GM23338 (cell line): Measurements from ENCODE around the gene KCNIP3.

Experiments used
- CREB1 ChIP-seq: fragments of 250-450 bp; sonication (Bioruptor Pico); IDR thresholded peaks from 2 replicates; pipeline ENCODE4 v1.5.0; 2020; ENCODE audit warnings: low read depth, mild to moderate bottlenecking, moderate library complexity
- EZH2 ChIP-seq: fragments of 200-600 bp; sonication (generic); IDR thresholded peaks from one replicate; pipeline ENCODE4 v1.8.0; 2017; ENCODE audit warnings: antibody characterized with exemption, mild to moderate bottlenecking, low read depth; ENCODE audit not compliant: unreplicated experiment
- EZH2phosphoT487 ChIP-seq: fragments of 200-600 bp; sonication (generic); IDR thresholded peaks from one replicate; pipeline ENCODE4 v1.8.1; 2018; ENCODE audit warnings: antibody characterized with exemption; ENCODE audit not compliant: unreplicated experiment
- JUNB ChIP-seq: IDR thresholded peaks from one replicate; pipeline ENCODE4 v1.6.1; 2016; ENCODE audit warnings: antibody characterized with exemption; ENCODE audit not compliant: unreplicated experiment
- POLR2AphosphoS5 ChIP-seq: IDR thresholded peaks from 2 replicates; pipeline ENCODE4 v1.6.1; 2016; ENCODE audit warnings: antibody characterized with exemption, low read depth
- STAT1 ChIP-seq: IDR thresholded peaks from one replicate; pipeline ENCODE4 v1.6.1; 2016; ENCODE audit warnings: antibody characterized with exemption; ENCODE audit not compliant: unreplicated experiment
- ZNF331 ChIP-seq: fragments of 250-450 bp; sonication (Bioruptor Pico); IDR thresholded peaks from 2 replicates; pipeline ENCODE4 v1.5.0; 2020; ENCODE audit warnings: low read depth, mild to moderate bottlenecking, moderate library complexity
- TF ChIP-seq, protein P1 (sequence below), 2 experiments: fragments of 200-600 bp in 1 of 2; sonication (generic) in 1 of 2; conservative IDR thresholded peaks; 2 replicates each; pipeline versions ENCODE4 v1.5.1 to v1.6.1; 2016 to 2017; ENCODE audit warnings: antibody characterized with exemption in 2 of 2, low read depth in 2 of 2, mild to moderate bottlenecking in 2 of 2, moderate library complexity in 1 of 2
- TF ChIP-seq, protein P2 (sequence below): IDR thresholded peaks from one replicate; pipeline ENCODE4 v1.6.1; 2018; ENCODE audit warnings: antibody characterized with exemption; ENCODE audit not compliant: unreplicated experiment
- TF ChIP-seq, protein P3 (sequence below): fragments of 250-450 bp; sonication (Bioruptor Pico); IDR thresholded peaks from 2 replicates; pipeline ENCODE4 v1.5.0; 2020; ENCODE audit warnings: mild to moderate bottlenecking, moderate library complexity
- TF ChIP-seq, protein P4 (sequence below): IDR thresholded peaks from 2 replicates; pipeline ENCODE4 v1.6.1; 2016; ENCODE audit warnings: antibody characterized with exemption

DNA sequence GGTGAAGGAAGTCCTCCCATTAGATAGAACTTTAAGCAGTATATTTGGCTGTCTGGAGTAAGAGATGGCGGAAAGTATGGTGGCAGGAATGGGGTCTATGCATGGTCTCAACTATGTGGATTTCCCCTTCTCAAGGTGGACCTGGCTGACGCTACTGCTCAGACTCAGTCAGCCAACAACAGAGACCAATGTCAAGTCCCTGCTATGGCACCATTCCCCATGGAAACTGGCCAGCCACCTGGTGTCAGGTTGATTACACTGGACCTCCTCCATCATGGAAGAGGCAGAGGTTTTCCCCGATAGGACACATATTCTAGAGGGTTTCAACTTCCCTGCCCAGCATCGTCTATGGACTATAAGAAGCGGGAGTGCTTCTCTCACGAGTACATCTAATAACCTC lies 96.8 kb downstream of the KCNIP3 start:
- no peak for TF ChIP-seq POLR2AphosphoS5
- TF ChIP-seq JUNB = no peak
- TF ChIP-seq, protein P1, sequence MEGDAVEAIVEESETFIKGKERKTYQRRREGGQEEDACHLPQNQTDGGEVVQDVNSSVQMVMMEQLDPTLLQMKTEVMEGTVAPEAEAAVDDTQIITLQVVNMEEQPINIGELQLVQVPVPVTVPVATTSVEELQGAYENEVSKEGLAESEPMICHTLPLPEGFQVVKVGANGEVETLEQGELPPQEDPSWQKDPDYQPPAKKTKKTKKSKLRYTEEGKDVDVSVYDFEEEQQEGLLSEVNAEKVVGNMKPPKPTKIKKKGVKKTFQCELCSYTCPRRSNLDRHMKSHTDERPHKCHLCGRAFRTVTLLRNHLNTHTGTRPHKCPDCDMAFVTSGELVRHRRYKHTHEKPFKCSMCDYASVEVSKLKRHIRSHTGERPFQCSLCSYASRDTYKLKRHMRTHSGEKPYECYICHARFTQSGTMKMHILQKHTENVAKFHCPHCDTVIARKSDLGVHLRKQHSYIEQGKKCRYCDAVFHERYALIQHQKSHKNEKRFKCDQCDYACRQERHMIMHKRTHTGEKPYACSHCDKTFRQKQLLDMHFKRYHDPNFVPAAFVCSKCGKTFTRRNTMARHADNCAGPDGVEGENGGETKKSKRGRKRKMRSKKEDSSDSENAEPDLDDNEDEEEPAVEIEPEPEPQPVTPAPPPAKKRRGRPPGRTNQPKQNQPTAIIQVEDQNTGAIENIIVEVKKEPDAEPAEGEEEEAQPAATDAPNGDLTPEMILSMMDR (conservative IDR thresholded peaks at IDR 0.05; ENCODE audit: low read depth in 2 of 2) = no peak
- TF ChIP-seq, protein P2, sequence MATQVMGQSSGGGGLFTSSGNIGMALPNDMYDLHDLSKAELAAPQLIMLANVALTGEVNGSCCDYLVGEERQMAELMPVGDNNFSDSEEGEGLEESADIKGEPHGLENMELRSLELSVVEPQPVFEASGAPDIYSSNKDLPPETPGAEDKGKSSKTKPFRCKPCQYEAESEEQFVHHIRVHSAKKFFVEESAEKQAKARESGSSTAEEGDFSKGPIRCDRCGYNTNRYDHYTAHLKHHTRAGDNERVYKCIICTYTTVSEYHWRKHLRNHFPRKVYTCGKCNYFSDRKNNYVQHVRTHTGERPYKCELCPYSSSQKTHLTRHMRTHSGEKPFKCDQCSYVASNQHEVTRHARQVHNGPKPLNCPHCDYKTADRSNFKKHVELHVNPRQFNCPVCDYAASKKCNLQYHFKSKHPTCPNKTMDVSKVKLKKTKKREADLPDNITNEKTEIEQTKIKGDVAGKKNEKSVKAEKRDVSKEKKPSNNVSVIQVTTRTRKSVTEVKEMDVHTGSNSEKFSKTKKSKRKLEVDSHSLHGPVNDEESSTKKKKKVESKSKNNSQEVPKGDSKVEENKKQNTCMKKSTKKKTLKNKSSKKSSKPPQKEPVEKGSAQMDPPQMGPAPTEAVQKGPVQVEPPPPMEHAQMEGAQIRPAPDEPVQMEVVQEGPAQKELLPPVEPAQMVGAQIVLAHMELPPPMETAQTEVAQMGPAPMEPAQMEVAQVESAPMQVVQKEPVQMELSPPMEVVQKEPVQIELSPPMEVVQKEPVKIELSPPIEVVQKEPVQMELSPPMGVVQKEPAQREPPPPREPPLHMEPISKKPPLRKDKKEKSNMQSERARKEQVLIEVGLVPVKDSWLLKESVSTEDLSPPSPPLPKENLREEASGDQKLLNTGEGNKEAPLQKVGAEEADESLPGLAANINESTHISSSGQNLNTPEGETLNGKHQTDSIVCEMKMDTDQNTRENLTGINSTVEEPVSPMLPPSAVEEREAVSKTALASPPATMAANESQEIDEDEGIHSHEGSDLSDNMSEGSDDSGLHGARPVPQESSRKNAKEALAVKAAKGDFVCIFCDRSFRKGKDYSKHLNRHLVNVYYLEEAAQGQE = no peak
- TF ChIP-seq, protein P3, sequence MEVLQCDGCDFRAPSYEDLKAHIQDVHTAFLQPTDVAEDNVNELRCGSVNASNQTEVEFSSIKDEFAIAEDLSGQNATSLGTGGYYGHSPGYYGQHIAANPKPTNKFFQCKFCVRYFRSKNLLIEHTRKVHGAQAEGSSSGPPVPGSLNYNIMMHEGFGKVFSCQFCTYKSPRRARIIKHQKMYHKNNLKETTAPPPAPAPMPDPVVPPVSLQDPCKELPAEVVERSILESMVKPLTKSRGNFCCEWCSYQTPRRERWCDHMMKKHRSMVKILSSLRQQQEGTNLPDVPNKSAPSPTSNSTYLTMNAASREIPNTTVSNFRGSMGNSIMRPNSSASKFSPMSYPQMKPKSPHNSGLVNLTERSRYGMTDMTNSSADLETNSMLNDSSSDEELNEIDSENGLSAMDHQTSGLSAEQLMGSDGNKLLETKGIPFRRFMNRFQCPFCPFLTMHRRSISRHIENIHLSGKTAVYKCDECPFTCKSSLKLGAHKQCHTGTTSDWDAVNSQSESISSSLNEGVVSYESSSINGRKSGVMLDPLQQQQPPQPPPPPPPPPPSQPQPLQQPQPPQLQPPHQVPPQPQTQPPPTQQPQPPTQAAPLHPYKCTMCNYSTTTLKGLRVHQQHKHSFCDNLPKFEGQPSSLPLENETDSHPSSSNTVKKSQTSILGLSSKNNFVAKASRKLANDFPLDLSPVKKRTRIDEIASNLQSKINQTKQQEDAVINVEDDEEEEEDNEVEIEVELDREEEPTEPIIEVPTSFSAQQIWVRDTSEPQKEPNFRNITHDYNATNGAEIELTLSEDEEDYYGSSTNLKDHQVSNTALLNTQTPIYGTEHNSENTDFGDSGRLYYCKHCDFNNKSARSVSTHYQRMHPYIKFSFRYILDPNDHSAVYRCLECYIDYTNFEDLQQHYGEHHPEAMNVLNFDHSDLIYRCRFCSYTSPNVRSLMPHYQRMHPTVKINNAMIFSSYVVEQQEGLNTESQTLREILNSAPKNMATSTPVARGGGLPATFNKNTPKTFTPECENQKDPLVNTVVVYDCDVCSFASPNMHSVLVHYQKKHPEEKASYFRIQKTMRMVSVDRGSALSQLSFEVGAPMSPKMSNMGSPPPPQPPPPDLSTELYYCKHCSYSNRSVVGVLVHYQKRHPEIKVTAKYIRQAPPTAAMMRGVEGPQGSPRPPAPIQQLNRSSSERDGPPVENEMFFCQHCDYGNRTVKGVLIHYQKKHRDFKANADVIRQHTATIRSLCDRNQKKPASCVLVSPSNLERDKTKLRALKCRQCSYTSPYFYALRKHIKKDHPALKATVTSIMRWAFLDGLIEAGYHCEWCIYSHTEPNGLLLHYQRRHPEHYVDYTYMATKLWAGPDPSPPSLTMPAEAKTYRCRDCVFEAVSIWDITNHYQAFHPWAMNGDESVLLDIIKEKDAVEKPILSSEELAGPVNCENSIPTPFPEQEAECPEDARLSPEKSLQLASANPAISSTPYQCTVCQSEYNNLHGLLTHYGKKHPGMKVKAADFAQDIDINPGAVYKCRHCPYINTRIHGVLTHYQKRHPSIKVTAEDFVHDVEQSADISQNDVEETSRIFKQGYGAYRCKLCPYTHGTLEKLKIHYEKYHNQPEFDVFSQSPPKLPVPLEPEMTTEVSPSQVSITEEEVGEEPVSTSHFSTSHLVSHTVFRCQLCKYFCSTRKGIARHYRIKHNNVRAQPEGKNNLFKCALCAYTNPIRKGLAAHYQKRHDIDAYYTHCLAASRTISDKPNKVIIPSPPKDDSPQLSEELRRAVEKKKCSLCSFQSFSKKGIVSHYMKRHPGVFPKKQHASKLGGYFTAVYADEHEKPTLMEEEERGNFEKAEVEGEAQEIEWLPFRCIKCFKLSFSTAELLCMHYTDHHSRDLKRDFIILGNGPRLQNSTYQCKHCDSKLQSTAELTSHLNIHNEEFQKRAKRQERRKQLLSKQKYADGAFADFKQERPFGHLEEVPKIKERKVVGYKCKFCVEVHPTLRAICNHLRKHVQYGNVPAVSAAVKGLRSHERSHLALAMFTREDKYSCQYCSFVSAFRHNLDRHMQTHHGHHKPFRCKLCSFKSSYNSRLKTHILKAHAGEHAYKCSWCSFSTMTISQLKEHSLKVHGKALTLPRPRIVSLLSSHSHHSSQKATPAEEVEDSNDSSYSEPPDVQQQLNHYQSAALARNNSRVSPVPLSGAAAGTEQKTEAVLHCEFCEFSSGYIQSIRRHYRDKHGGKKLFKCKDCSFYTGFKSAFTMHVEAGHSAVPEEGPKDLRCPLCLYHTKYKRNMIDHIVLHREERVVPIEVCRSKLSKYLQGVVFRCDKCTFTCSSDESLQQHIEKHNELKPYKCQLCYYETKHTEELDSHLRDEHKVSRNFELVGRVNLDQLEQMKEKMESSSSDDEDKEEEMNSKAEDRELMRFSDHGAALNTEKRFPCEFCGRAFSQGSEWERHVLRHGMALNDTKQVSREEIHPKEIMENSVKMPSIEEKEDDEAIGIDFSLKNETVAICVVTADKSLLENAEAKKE (CRISPR knock-in tag) = no peak
- TF ChIP-seq EZH2 = no peak
- no peak for TF ChIP-seq STAT1
- no peak for TF ChIP-seq EZH2phosphoT487
- no peak for TF ChIP-seq CREB1 (CRISPR knock-in tag)
- TF ChIP-seq, protein P4, sequence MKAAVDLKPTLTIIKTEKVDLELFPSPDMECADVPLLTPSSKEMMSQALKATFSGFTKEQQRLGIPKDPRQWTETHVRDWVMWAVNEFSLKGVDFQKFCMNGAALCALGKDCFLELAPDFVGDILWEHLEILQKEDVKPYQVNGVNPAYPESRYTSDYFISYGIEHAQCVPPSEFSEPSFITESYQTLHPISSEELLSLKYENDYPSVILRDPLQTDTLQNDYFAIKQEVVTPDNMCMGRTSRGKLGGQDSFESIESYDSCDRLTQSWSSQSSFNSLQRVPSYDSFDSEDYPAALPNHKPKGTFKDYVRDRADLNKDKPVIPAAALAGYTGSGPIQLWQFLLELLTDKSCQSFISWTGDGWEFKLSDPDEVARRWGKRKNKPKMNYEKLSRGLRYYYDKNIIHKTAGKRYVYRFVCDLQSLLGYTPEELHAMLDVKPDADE = no peak
- no peak for TF ChIP-seq ZNF331
